ENCODE data around the gene CNMD. TPM values are rescaled to one million over a fixed set of nuclear protein-coding genes. Genes with fewer than 3 reads are reported as not detected.

The CNMD gene
- total RNA-seq, 1 donor from 2014 or later = 0.46 TPM

DNA sequence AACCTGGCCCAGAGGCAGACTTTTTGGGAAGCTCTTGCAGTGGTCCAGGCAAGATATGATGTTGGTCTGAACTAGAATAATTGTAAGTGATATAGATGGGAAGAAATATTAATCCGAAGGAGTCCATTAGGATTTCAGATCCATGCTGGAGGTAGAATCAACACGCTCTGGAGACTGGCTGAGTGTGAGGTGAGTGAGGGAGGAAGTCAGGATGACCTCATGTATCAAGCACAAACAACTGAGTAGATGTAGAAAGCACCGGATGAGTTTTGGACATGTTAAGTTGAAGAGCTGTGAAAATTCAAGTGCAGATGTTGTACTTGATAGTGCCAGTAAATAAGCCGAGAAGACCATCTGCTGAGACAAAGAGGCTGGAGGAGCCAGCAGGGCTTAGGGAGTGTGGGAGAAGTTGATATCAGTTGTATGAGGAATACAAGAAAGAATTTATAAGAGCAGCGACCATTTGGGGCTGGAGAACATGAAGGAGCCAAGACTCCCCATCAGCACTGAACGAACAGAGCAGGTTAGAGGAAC, 5.3 kb upstream of the CNMD start:
- TF ChIP-seq, protein P1, sequence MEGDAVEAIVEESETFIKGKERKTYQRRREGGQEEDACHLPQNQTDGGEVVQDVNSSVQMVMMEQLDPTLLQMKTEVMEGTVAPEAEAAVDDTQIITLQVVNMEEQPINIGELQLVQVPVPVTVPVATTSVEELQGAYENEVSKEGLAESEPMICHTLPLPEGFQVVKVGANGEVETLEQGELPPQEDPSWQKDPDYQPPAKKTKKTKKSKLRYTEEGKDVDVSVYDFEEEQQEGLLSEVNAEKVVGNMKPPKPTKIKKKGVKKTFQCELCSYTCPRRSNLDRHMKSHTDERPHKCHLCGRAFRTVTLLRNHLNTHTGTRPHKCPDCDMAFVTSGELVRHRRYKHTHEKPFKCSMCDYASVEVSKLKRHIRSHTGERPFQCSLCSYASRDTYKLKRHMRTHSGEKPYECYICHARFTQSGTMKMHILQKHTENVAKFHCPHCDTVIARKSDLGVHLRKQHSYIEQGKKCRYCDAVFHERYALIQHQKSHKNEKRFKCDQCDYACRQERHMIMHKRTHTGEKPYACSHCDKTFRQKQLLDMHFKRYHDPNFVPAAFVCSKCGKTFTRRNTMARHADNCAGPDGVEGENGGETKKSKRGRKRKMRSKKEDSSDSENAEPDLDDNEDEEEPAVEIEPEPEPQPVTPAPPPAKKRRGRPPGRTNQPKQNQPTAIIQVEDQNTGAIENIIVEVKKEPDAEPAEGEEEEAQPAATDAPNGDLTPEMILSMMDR (IDR thresholded peaks at IDR 0.05; ENCODE audit: insufficient read depth, low read length, poor library complexity, severe bottlenecking) = no peak
- H3K36me3 ChIP-seq (ENCODE audit: control insufficient read depth, insufficient read depth, low read length) = no peaks in the 10 kb centered on the region
- no peak overlapping the region for H3K4me3 ChIP-seq (ENCODE audit: low read depth, low read length)
- no peak for DNase-seq (ENCODE audit: low read depth)
- peaks cover 10% of the 10 kb centered on the region for H3K27me3 ChIP-seq (ENCODE audit: control insufficient read depth, insufficient read depth, low read length)

DNA sequence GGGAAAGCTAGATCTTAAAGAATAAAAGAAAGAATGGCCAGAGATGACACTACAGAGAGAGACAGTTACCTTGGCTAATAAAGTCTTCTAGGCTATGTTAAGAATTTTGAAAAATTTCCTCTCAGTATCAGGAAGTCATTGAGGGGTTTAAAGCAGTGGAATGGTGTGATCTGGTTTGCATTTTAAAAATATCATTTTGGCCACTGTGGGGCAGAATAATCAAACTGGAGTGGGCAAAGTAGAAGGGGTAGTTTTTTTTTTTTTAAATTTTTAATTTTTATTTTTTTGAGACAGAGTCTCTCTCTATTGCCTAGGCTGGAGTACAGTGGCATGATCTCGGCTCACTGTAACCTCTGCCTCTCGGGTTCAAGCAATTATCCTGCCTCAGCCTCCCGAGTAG, 4.4 kb upstream of the CNMD start:
- Histone ChIP-seq H3K4me3 (ENCODE audit: low read depth, low read length) (no peak overlapping the region), H3K36me3 (ENCODE audit: control insufficient read depth, insufficient read depth, low read length) (no peaks in the 10 kb centered on the region), H3K27me3 (ENCODE audit: control insufficient read depth, insufficient read depth, low read length) (peaks cover 19% of the 10 kb centered on the region)
- no peak for DNase-seq (ENCODE audit: low read depth)
- TF ChIP-seq, protein P1 (IDR thresholded peaks at IDR 0.05; ENCODE audit: insufficient read depth, low read length, poor library complexity, severe bottlenecking) = no peak

DNA sequence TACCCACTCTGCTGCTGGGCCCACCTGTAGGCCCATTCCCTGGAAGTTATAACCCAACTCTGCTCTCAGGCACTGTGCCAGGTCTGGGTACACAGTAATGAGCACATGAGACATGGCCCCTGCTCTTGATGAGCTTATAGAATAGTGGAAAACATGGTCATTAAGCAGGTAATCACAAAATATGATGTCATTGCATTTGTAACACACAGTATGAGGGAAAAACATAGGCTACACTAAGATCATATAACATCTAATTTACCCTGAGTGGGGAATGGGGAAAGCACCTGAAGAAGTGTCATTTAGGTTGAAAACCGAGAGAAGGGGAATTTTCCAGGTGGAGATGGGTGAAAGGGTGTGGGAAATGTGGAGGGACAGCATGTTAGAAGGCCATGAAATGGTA, 3.9 kb upstream of the CNMD start:
- DNase-seq (ENCODE audit: low read depth) = no peak
- H3K4me3 ChIP-seq (ENCODE audit: low read depth, low read length) = no peak overlapping the region
- H3K36me3 ChIP-seq (ENCODE audit: control insufficient read depth, insufficient read depth, low read length) = no peaks in the 10 kb centered on the region
- TF ChIP-seq, protein P1 (IDR thresholded peaks at IDR 0.05; ENCODE audit: insufficient read depth, low read length, poor library complexity, severe bottlenecking) = no peak
- H3K27me3 ChIP-seq (ENCODE audit: control insufficient read depth, insufficient read depth, low read length) = peaks cover 23% of the 10 kb centered on the region

DNA sequence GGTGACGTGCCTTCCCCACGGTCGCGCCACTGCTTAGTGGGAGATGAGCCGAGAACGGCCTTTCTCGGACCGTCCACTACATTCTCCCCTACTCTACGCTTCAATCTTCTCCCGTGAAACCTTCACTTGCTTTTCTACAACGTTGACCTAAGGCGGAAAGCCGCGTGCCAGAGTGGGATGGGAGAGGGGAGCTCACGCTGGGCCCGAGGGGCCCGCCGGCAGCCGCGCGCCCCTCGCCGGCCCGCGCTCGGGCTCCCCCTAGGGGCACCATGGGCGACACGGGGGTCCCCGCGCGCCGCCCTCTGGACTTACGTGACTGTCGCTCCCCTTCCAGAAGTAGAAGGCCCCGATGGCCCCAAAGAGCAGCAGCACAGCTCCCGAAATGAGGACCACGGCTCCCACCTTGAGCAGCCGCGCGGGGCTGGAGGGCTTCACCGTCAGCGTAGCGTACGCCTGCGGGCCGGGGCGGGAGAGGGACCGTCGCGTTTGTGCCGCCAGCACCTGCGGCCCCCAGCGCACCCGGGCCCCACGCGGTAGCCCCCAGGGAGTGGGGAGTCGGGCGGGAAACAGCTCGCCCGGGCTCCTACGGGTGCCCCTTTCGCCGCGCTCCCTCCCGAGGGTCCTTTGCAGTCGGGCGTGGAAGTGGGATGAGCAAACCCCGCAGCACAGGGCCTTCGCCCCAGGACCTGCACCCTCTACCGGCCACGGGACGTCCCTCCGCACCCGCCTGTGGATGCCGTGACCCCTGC, 727 bp downstream of the CNMD start:
- Histone ChIP-seq H3K4me3 (ENCODE audit: low read depth, low read length) (no peak overlapping the region), H3K27me3 (ENCODE audit: control insufficient read depth, insufficient read depth, low read length) (peaks cover 26% of the 10 kb centered on the region), H3K36me3 (ENCODE audit: control insufficient read depth, insufficient read depth, low read length) (no peaks in the 10 kb centered on the region)
- no peak for DNase-seq (ENCODE audit: low read depth)
- TF ChIP-seq, protein P1 (IDR thresholded peaks at IDR 0.05; ENCODE audit: insufficient read depth, low read length, poor library complexity, severe bottlenecking) = peak; percentile 11

DNA sequence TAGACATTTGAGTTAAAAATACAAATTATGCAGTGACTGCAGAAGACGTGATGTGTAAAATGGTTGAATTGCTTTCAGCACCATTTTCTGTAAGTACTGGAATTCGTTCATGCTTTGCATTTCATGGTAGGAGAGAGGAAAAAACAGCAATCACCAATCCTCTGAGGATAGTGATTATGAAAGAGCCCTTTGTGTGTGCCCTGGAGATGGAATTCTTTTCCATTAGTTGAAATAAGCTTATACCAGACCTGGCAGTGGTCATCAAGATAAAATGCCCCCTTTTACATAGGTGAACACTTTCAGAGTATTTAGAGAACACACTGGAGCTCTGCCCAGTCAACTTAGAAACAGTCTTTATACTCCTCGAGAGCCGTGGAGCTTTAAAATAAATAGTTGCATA, 1.7 kb downstream of the CNMD start:
- no peak for DNase-seq (ENCODE audit: low read depth)

More for the DNA sequence above, 1.7 kb downstream of the CNMD start:
- no peaks in the 10 kb centered on the region for H3K36me3 ChIP-seq (ENCODE audit: control insufficient read depth, insufficient read depth, low read length)
- H3K4me3 ChIP-seq (ENCODE audit: low read depth, low read length) = no peak overlapping the region
- TF ChIP-seq, protein P1 (IDR thresholded peaks at IDR 0.05; ENCODE audit: insufficient read depth, low read length, poor library complexity, severe bottlenecking) = no peak
- H3K27me3 ChIP-seq (ENCODE audit: control insufficient read depth, insufficient read depth, low read length) = peaks cover 26% of the 10 kb centered on the region

Data from kidney epithelial cell (primary cell).